A549 (cell line): ENCODE results near the gene CPEB4. TPM values are rescaled to one million over a fixed set of nuclear protein-coding genes. Genes with fewer than 3 reads are reported as not detected.

Experiments used
- ATAC-seq, 2 experiments: fragments of 200-7000 bp in 1 of 2; fragments of >200 bp in 1 of 2; cut with Nextera tagmentation in 1 of 2; cut with Tn5 transposase in 1 of 2; 3 replicates each; pipeline versions ENCODE4 v1.8.0 to v1.9.1; 2018 to 2020; ENCODE audit warnings: mild to moderate bottlenecking in 1 of 2, moderate library complexity in 1 of 2
- CTCF ChIA-PET: fragments of 300-600 bp; sonication (Branson Sonifier 250); formaldehyde crosslinking; extraction: SDS; loops from one replicate; lab custom pipeline; 2021; ENCODE audit warnings: antibody characterized with exemption, inconsistent platforms; lab: Yijun Ruan, JAX
- POLR2A ChIA-PET: fragments of 350-600 bp; formaldehyde crosslinking; extraction: SDS; loops from one replicate; lab custom pipeline; 2021; ENCODE audit warnings: antibody characterized with exemption, inconsistent platforms; lab: Yijun Ruan, JAX
- DNase-seq, 2 experiments: peaks; one replicate each; pipeline versions ENCODE4 v3.0.0 to v3.0.0-alpha.2; 2011 to 2016; ENCODE audit warnings: low read depth in 1 of 2, low spot score in 1 of 2
- FAIRE-seq: peaks from 2 replicates; lab custom pipeline; 2011; peaks lifted over from hg19 to GRCh38; lab: Jason Lieb, UNC
- H3K27ac ChIP-seq, 2 experiments: fragments of >200 bp; sonication (Bioruptor Twin); formaldehyde crosslinking; 3 replicates each; pipeline ENCODE4 v1.5.1; 2016 to 2017
- H3K4me1 ChIP-seq: fragments of >200 bp; sonication (Bioruptor Twin); formaldehyde crosslinking; 3 replicates; pipeline ENCODE4 v1.6.1; 2016
- H3K4me2 ChIP-seq: fragments of >200 bp; sonication (Bioruptor Twin); formaldehyde crosslinking; 3 replicates; pipeline ENCODE4 v1.6.1; 2016
- H3K4me3 ChIP-seq: fragments of >200 bp; sonication (Bioruptor Twin); formaldehyde crosslinking; 3 replicates; pipeline ENCODE4 v1.5.1; 2016
- H3K9me3 ChIP-seq: fragments of >200 bp; sonication (Bioruptor Twin); formaldehyde crosslinking; 3 replicates; pipeline ENCODE4 v1.6.1; 2016
- ATOH8 ChIP-seq: fragments of 250-450 bp; sonication (Bioruptor Pico); IDR thresholded peaks from 2 replicates; pipeline ENCODE4 v1.5.0; 2020; ENCODE audit warnings: low read depth, mild to moderate bottlenecking, moderate library complexity
- CBX2 ChIP-seq: fragments of 200-600 bp; sonication (generic); IDR thresholded peaks from 2 replicates; pipeline ENCODE4 v1.6.1; 2016; ENCODE audit warnings: low read depth, mild to moderate bottlenecking, borderline replicate concordance
- CBX8 ChIP-seq: fragments of 200-600 bp; sonication (generic); IDR thresholded peaks from 2 replicates; pipeline ENCODE4 v1.6.1; 2016
- CEBPB ChIP-seq, 2 experiments: fragments of >200 bp in 1 of 2; sonication (Bioruptor Twin) in 1 of 2; formaldehyde crosslinking in 1 of 2; IDR thresholded peaks; 2 replicates each; pipeline ENCODE4 v1.6.1; 2012 to 2016
- CHD2 ChIP-seq: fragments of 150-350 bp; IDR thresholded peaks from 2 replicates; pipeline ENCODE4 v1.6.1; 2014; ENCODE audit warnings: low read length; ENCODE audit not compliant: partially characterized antibody
- CTCF ChIP-seq: fragments of >200 bp; sonication (Bioruptor Twin); formaldehyde crosslinking; IDR thresholded peaks from 3 replicates; pipeline ENCODE4 v1.5.1; 2016
- EP300 ChIP-seq, 2 experiments: fragments of >200 bp; sonication (Bioruptor Twin); formaldehyde crosslinking; IDR thresholded peaks; 2 replicates in 1 of 2; 3 replicates in 1 of 2; pipeline ENCODE4 v1.6.1; 2016 to 2017
- FOXS1 ChIP-seq: fragments of 250-450 bp; sonication (Bioruptor Pico); IDR thresholded peaks from 2 replicates; pipeline ENCODE4 v1.5.0; 2020; ENCODE audit warnings: mild to moderate bottlenecking, moderate library complexity
- MAX ChIP-seq: IDR thresholded peaks from 2 replicates; pipeline ENCODE4 v1.6.1; 2012
- NPAS2 ChIP-seq: fragments of 250-450 bp; sonication (Bioruptor Pico); IDR thresholded peaks from 2 replicates; pipeline ENCODE4 v1.8.0; 2022; ENCODE audit warnings: mild to moderate bottlenecking, moderate library complexity, borderline replicate concordance
- NR3C1 ChIP-seq: fragments of >200 bp; sonication (Bioruptor Twin); formaldehyde crosslinking; IDR thresholded peaks from 3 replicates; pipeline ENCODE4 v1.6.1; 2017
- PHF8 ChIP-seq: fragments of 200-600 bp; sonication (generic); IDR thresholded peaks from 2 replicates; pipeline ENCODE4 v1.6.1; 2016; ENCODE audit warnings: low read depth, mild to moderate bottlenecking, antibody characterized with exemption, moderate library complexity, borderline replicate concordance
- POLR2A ChIP-seq: IDR thresholded peaks from 2 replicates; pipeline ENCODE4 v1.6.1; 2012; ENCODE audit warnings: mild to moderate bottlenecking, low read length
- RAD21 ChIP-seq, 2 experiments: fragments of >200 bp in 1 of 2; sonication (Bioruptor Twin) in 1 of 2; formaldehyde crosslinking in 1 of 2; IDR thresholded peaks in 1 of 2; conservative IDR thresholded peaks in 1 of 2; 2 replicates in 1 of 2; 3 replicates in 1 of 2; pipeline ENCODE4 v1.6.1; 2012 to 2018; ENCODE audit warnings: inconsistent platforms in 1 of 2
- RARB ChIP-seq: fragments of 250-450 bp; sonication (Bioruptor Pico); IDR thresholded peaks from 2 replicates; pipeline ENCODE4 v1.8.0; 2021; ENCODE audit warnings: mild to moderate bottlenecking, moderate library complexity
- REST ChIP-seq: fragments of 200-600 bp; sonication (generic); IDR thresholded peaks from 2 replicates; pipeline ENCODE4 v1.6.1; 2016; ENCODE audit warnings: antibody characterized with exemption, mild to moderate bottlenecking, moderate library complexity
- RFX5 ChIP-seq: fragments of 450-650 bp; IDR thresholded peaks from 2 replicates; pipeline ENCODE4 v1.7.1; 2014; ENCODE audit warnings: antibody characterized with exemption, mild to moderate bottlenecking, moderate library complexity
- RNF2 ChIP-seq: fragments of 200-600 bp; sonication (generic); IDR thresholded peaks from 2 replicates; pipeline ENCODE4 v1.6.1; 2016; ENCODE audit warnings: low read depth, mild to moderate bottlenecking, antibody characterized with exemption, moderate library complexity, borderline replicate concordance
- SMC3 ChIP-seq: fragments of >200 bp; sonication (Bioruptor Twin); formaldehyde crosslinking; IDR thresholded peaks from 3 replicates; pipeline ENCODE4 v1.6.1; 2018; ENCODE audit warnings: inconsistent platforms
- TP53 ChIP-seq: fragments of 250-450 bp; sonication (Bioruptor Pico); IDR thresholded peaks from 2 replicates; pipeline ENCODE4 v1.5.0; 2021; ENCODE audit warnings: mild to moderate bottlenecking, moderate library complexity
- ZC3H11A ChIP-seq: fragments of 450-650 bp; IDR thresholded peaks from 2 replicates; pipeline ENCODE4 v1.6.1; 2014; ENCODE audit warnings: antibody characterized with exemption, mild to moderate bottlenecking
- ZNF302 ChIP-seq: fragments of 250-450 bp; sonication (Bioruptor Pico); IDR thresholded peaks from 2 replicates; pipeline ENCODE4 v1.9.0; 2021; ENCODE audit warnings: inconsistent platforms, mild to moderate bottlenecking, moderate library complexity
- WGBS: methylation state at CpG from one replicate; pipeline ENCODE4 v1.1.6; 2017; ENCODE audit errors: missing lambda C conversion rate; 5-methylcytosine and 5-hydroxymethylcytosine counted together
- polyA plus RNA-seq, 4 experiments: library from polyadenylated mRNA; depleted of rRNA in 3 of 4; stranded (reverse); fragments of >200 nt; fragmentation: RNase III in 1 of 4; extraction: RNeasy Plus Mini Kit Qiagen cat#74134 plus additional on column Dnase treatment in 1 of 4; gene quantifications; 2 replicates in 3 of 4; 3 replicates in 1 of 4; pipeline ENCODE4 v1.2.3, GENCODE V29; 2011 to 2017

CPEB4 gene
- polyA plus RNA-seq, 2 of the 4 experiments (the other 2 are of a cell fraction) = 11.4 to 50.0 TPM

- WGBS = 31% methylated on average over 5 of the region's 5 CpGs
- ATAC-seq (no peak), FAIRE-seq (no peak), DNase-seq (no peak)
- TF ChIP-seq ZC3H11A = no peak
- no peak for TF ChIP-seq NR3C1
- TF ChIP-seq RFX5 = no peak
- no peak for TF ChIP-seq RARB
- no peak for TF ChIP-seq RNF2
- no peak for TF ChIP-seq NPAS2 (CRISPR knock-in tag)
- TF ChIP-seq EP300 (IDR thresholded peaks at IDR 0.05) = no peak
- no peak for TF ChIP-seq CHD2
- TF ChIP-seq CEBPB (IDR thresholded peaks at IDR 0.05) = no peak
- no peak for TF ChIP-seq PHF8
- TF ChIP-seq MAX = no peak
- TF ChIP-seq FOXS1 = no peak
- no peak for TF ChIP-seq CBX8
- no peak for TF ChIP-seq CBX2
- POLR2A ChIA-PET = no interaction called here
- Histone ChIP-seq H3K4me1 (no peaks in the 10 kb centered on the region), H3K4me3 (no peak overlapping the region), H3K4me2 (no peak overlapping the region), H3K27ac (no peak overlapping the region), H3K9me3 (peaks cover 12% of the 10 kb centered on the region; the same call in 2 of the 3 replicates)
- CTCF ChIA-PET = interaction anchor here (1.2 to 6.2 kb wide), 3 partner anchors 8 to 363 kb away, joined by 3 to 43 read pairs (median 36); partner anchors contain the start of gene BOD1
These were observed 93.1 kb downstream of the CPEB4 start for GRCh38 chr5:173981185-173981761.

GRCh38 chr5:173984218-173984617, 96.1 kb downstream of the CPEB4 start:
- H3K4me3 ChIP-seq = no peak overlapping the region
- peaks cover 12% of the 10 kb centered on the region; the same call in 2 of the 3 replicates for H3K9me3 ChIP-seq
- CTCF ChIA-PET = interaction anchor here (0.7 to 6.2 kb wide), 14 partner anchors 10 to 372 kb away, joined by 3 to 43 read pairs (median 4); partner anchors contain the start of gene BOD1
- no peak overlapping the region for H3K27ac ChIP-seq
- 7% methylated on average over 4 of the region's 4 CpGs for WGBS
- DNase-seq = peak in 1 of 2 experiments; percentile 49
- POLR2A ChIA-PET = no interaction called here
- no peak overlapping the region for H3K4me2 ChIP-seq
- H3K4me1 ChIP-seq = no peaks in the 10 kb centered on the region
- peak; percentile 85 for FAIRE-seq
- ATAC-seq = peak; percentile 73 to 74
- TF ChIP-seq EP300 (IDR thresholded peaks at IDR 0.05) = no peak
- TF ChIP-seq CEBPB (IDR thresholded peaks at IDR 0.05) = no peak
- no peak for TF ChIP-seq TP53 (CRISPR knock-in tag)
- peak; percentile 43 for TF ChIP-seq CTCF
- peak; percentile 48 for TF ChIP-seq SMC3
- peak; percentile 65 to 72 for TF ChIP-seq RAD21 (conservative IDR thresholded peaks at IDR 0.05 in 1 of 2, IDR thresholded peaks at IDR 0.05 in 1 of 2)

GRCh38 chr5:173988554-173989431, 100.6 kb downstream of the CPEB4 start, which contains the start of gene C5orf47:
C5orf47 (plus strand) TSS chr5:173989170; CDS start chr5:173989264, 94 bp downstream.
- Histone ChIP-seq H3K4me1 (no peaks in the 10 kb centered on the region), H3K4me2 (no peak within 1 kb of the TSS), H3K9me3 (peaks cover 12% of the 10 kb centered on the region; the same call in 2 of the 3 replicates), H3K27ac (no peak within 1 kb of the TSS), H3K4me3 (no peak within 1 kb of the TSS)
- POLR2A ChIA-PET = no interaction called here
- CTCF ChIA-PET = interaction anchor here (1.3 to 3.1 kb wide), 5 partner anchors 15 to 371 kb away, joined by 3 to 14 read pairs (median 5); partner anchors contain the start of gene BOD1
- WGBS = 90% methylated on average over 21 of the region's 51 CpGs
- no peak for ATAC-seq
- no peak for FAIRE-seq
- no peak for DNase-seq
- TF ChIP-seq ATOH8 (CRISPR knock-in tag) (no peak), CTCF (no peak), ZNF302 (no peak), REST (no peak), CEBPB (IDR thresholded peaks at IDR 0.05) (no peak), TP53 (CRISPR knock-in tag) (no peak), NR3C1 (no peak), POLR2A (no peak)
